HG02763 (cell line): ENCODE data around the gene DUSP16.
"Not testable (repeated sequence)": the region's sequence is repeated elsewhere in the genome, so short reads cannot be mapped to it uniquely, and the experiment has no call there.

Source experiments
- ATAC-seq: cut with Tn5 transposase; IDR thresholded peaks from one replicate; pipeline ENCODE4 v1.9.1; 2021; ENCODE audit warnings: mild to moderate bottlenecking, moderate library complexity; ENCODE audit not compliant: unreplicated experiment

DUSP16 gene

GRCh38 chr12:12473223-12473622 is 89.4 kb downstream of the DUSP16 start:
- ATAC-seq = no peak

- ATAC-seq = not testable (repeated sequence)
Observed at GRCh38 chr12:12471982-12472961, 90.4 kb downstream of the DUSP16 start.

GRCh38 chr12:12470751-12471306 is 91.8 kb downstream of the DUSP16 start:
- ATAC-seq = no peak

GRCh38 chr12:12469386-12469785 is 93.3 kb downstream of the DUSP16 start:
- ATAC-seq = no peak

GRCh38 chr12:12468575-12468974 is 94.1 kb downstream of the DUSP16 start:
- no peak for ATAC-seq

- no peak for ATAC-seq
Observed at GRCh38 chr12:12467688-12468261, 94.9 kb downstream of the DUSP16 start.

GRCh38 chr12:12467264-12467663 is 95.4 kb downstream of the DUSP16 start:
- ATAC-seq = no peak

- ATAC-seq = no peak
Observed at GRCh38 chr12:12466157-12466556, 96.5 kb downstream of the DUSP16 start.

GRCh38 chr12:12465522-12465921 is 97.1 kb downstream of the DUSP16 start:
- ATAC-seq = no peak

GRCh38 chr12:12461923-12462315 is 100.7 kb downstream of the DUSP16 start:
- no peak for ATAC-seq

- no peak for ATAC-seq
Observed at GRCh38 chr12:12460935-12461922, 101.4 kb downstream of the DUSP16 start.

GRCh38 chr12:12456637-12457036 is 106.0 kb downstream of the DUSP16 start:
- ATAC-seq = no peak

GRCh38 chr12:12454315-12454714 is 108.3 kb downstream of the DUSP16 start:
- ATAC-seq = no peak

GRCh38 chr12:12453635-12454034 is 109.0 kb downstream of the DUSP16 start:
- no peak for ATAC-seq

GRCh38 chr12:12452326-12452902 is 110.2 kb downstream of the DUSP16 start:
- ATAC-seq = no peak

GRCh38 chr12:12451098-12451497 is 111.6 kb downstream of the DUSP16 start:
- no peak for ATAC-seq

GRCh38 chr12:12450043-12450471 is 112.6 kb downstream of the DUSP16 start:
- ATAC-seq = no peak

GRCh38 chr12:12449533-12450025 is 113.1 kb downstream of the DUSP16 start:
- ATAC-seq = no peak

- no peak for ATAC-seq
Observed at GRCh38 chr12:12447837-12448236, 114.8 kb downstream of the DUSP16 start.

GRCh38 chr12:12447236-12447635 is 115.4 kb downstream of the DUSP16 start:
- no peak for ATAC-seq
